A549 (cell line): ENCODE results near the gene PRMT3. TPM values are rescaled to one million over a fixed set of nuclear protein-coding genes. Genes with fewer than 3 reads are reported as not detected.
A peak's percentile ranks its signal among the peaks of the same experiment; 100 is the strongest.
"Not testable (repeated sequence)": the region's sequence is repeated elsewhere in the genome, so short reads cannot be mapped to it uniquely, and the experiment has no call there.

Experiments used
- ATAC-seq, 2 experiments: fragments of 200-7000 bp in 1 of 2; fragments of >200 bp in 1 of 2; cut with Nextera tagmentation in 1 of 2; cut with Tn5 transposase in 1 of 2; 3 replicates each; pipeline versions ENCODE4 v1.8.0 to v1.9.1; 2018 to 2020; ENCODE audit warnings: mild to moderate bottlenecking in 1 of 2, moderate library complexity in 1 of 2
- CTCF ChIA-PET: fragments of 300-600 bp; sonication (Branson Sonifier 250); formaldehyde crosslinking; extraction: SDS; loops from one replicate; lab custom pipeline; 2021; ENCODE audit warnings: antibody characterized with exemption, inconsistent platforms; lab: Yijun Ruan, JAX
- POLR2A ChIA-PET: fragments of 350-600 bp; formaldehyde crosslinking; extraction: SDS; loops from one replicate; lab custom pipeline; 2021; ENCODE audit warnings: antibody characterized with exemption, inconsistent platforms; lab: Yijun Ruan, JAX
- DNase-seq, 2 experiments: peaks; one replicate each; pipeline versions ENCODE4 v3.0.0 to v3.0.0-alpha.2; 2011 to 2016; ENCODE audit warnings: low read depth in 1 of 2, low spot score in 1 of 2
- FAIRE-seq: peaks from 2 replicates; lab custom pipeline; 2011; peaks lifted over from hg19 to GRCh38; lab: Jason Lieb, UNC
- H3K27ac ChIP-seq, 2 experiments: fragments of >200 bp; sonication (Bioruptor Twin); formaldehyde crosslinking; 3 replicates each; pipeline ENCODE4 v1.5.1; 2016 to 2017
- H3K4me1 ChIP-seq: fragments of >200 bp; sonication (Bioruptor Twin); formaldehyde crosslinking; 3 replicates; pipeline ENCODE4 v1.6.1; 2016
- H3K4me2 ChIP-seq: fragments of >200 bp; sonication (Bioruptor Twin); formaldehyde crosslinking; 3 replicates; pipeline ENCODE4 v1.6.1; 2016
- H3K4me3 ChIP-seq: fragments of >200 bp; sonication (Bioruptor Twin); formaldehyde crosslinking; 3 replicates; pipeline ENCODE4 v1.5.1; 2016
- H3K9me3 ChIP-seq: fragments of >200 bp; sonication (Bioruptor Twin); formaldehyde crosslinking; 3 replicates; pipeline ENCODE4 v1.6.1; 2016
- BCL3 ChIP-seq: fragments of >200 bp; sonication (Bioruptor Twin); formaldehyde crosslinking; IDR thresholded peaks from 3 replicates; pipeline ENCODE4 v1.6.1; 2016
- BHLHE40 ChIP-seq: IDR thresholded peaks from 2 replicates; pipeline ENCODE4 v1.6.1; 2012; ENCODE audit warnings: low read depth, low read length, inconsistent platforms
- CEBPB ChIP-seq, 2 experiments: fragments of >200 bp in 1 of 2; sonication (Bioruptor Twin) in 1 of 2; formaldehyde crosslinking in 1 of 2; IDR thresholded peaks; 2 replicates each; pipeline ENCODE4 v1.6.1; 2012 to 2016
- E2F6 ChIP-seq: IDR thresholded peaks from 2 replicates; pipeline ENCODE4 v1.6.1; 2012; ENCODE audit warnings: low read depth, borderline replicate concordance
- GATA3 ChIP-seq: IDR thresholded peaks from 2 replicates; pipeline ENCODE4 v1.6.1; 2012; ENCODE audit warnings: borderline replicate concordance
- HOXB5 ChIP-seq: fragments of 250-450 bp; sonication (Bioruptor Pico); IDR thresholded peaks from 2 replicates; pipeline ENCODE4 v1.5.0; 2020; ENCODE audit warnings: mild to moderate bottlenecking, moderate library complexity
- NFE2L2 ChIP-seq: fragments of 150-350 bp; conservative IDR thresholded peaks from 2 replicates; pipeline ENCODE4 v1.6.1; 2014; ENCODE audit warnings: low read length
- NPAS2 ChIP-seq: fragments of 250-450 bp; sonication (Bioruptor Pico); IDR thresholded peaks from 2 replicates; pipeline ENCODE4 v1.8.0; 2022; ENCODE audit warnings: mild to moderate bottlenecking, moderate library complexity, borderline replicate concordance
- PHF8 ChIP-seq: fragments of 200-600 bp; sonication (generic); IDR thresholded peaks from 2 replicates; pipeline ENCODE4 v1.6.1; 2016; ENCODE audit warnings: low read depth, mild to moderate bottlenecking, antibody characterized with exemption, moderate library complexity, borderline replicate concordance
- POLR2AphosphoS2 ChIP-seq: conservative IDR thresholded peaks from 2 replicates; pipeline ENCODE4 v1.6.1; 2012; ENCODE audit warnings: low read length, improper control_type of control experiment, inconsistent platforms
- RAD21 ChIP-seq, 2 experiments: fragments of >200 bp in 1 of 2; sonication (Bioruptor Twin) in 1 of 2; formaldehyde crosslinking in 1 of 2; IDR thresholded peaks in 1 of 2; conservative IDR thresholded peaks in 1 of 2; 2 replicates in 1 of 2; 3 replicates in 1 of 2; pipeline ENCODE4 v1.6.1; 2012 to 2018; ENCODE audit warnings: inconsistent platforms in 1 of 2
- RFX5 ChIP-seq: fragments of 450-650 bp; IDR thresholded peaks from 2 replicates; pipeline ENCODE4 v1.7.1; 2014; ENCODE audit warnings: antibody characterized with exemption, mild to moderate bottlenecking, moderate library complexity
- SREBF2 ChIP-seq: fragments of 450-650 bp; IDR thresholded peaks from 2 replicates; pipeline ENCODE4 v1.6.1; 2014; ENCODE audit warnings: mild to moderate bottlenecking, moderate library complexity
- USF2 ChIP-seq: fragments of 450-650 bp; IDR thresholded peaks from 2 replicates; pipeline ENCODE4 v1.6.1; 2014; ENCODE audit warnings: antibody characterized with exemption
- WGBS: methylation state at CpG from one replicate; pipeline ENCODE4 v1.1.6; 2017; ENCODE audit errors: missing lambda C conversion rate; 5-methylcytosine and 5-hydroxymethylcytosine counted together
- polyA plus RNA-seq, 4 experiments: library from polyadenylated mRNA; depleted of rRNA in 3 of 4; stranded (reverse); fragments of >200 nt; fragmentation: RNase III in 1 of 4; extraction: RNeasy Plus Mini Kit Qiagen cat#74134 plus additional on column Dnase treatment in 1 of 4; gene quantifications; 2 replicates in 3 of 4; 3 replicates in 1 of 4; pipeline ENCODE4 v1.2.3, GENCODE V29; 2011 to 2017

The PRMT3 gene
- polyA plus RNA-seq, 2 of the 4 experiments (the other 2 are of a cell fraction), result 34.6 to 53.9 TPM

- ATAC-seq, result 0 out of 6 replicates have a peak, but pooled peaks of 1 of the 2 experiments have one; percentile 15
- 44% methylated on average over 6 of the region's 8 CpGs for WGBS
- POLR2A ChIA-PET, result no interaction called here
- no peak overlapping the region for H3K4me2 ChIP-seq
- no peak overlapping the region for H3K4me3 ChIP-seq
- H3K4me1 ChIP-seq, result no peaks in the 10 kb centered on the region
- TF ChIP-seq SREBF2 (no peak), USF2 (no peak), POLR2AphosphoS2 (no peak), PHF8 (no peak), NPAS2 (CRISPR knock-in tag) (no peak)
- H3K9me3 ChIP-seq, result no peaks in the 10 kb centered on the region
- no peak overlapping the region for H3K27ac ChIP-seq
- no peak for FAIRE-seq
- CTCF ChIA-PET, result no interaction called here
- no peak for DNase-seq
Observed at GRCh38 chr11:20544603-20545237, 157.2 kb downstream of the PRMT3 start.

GRCh38 chr11:20547411-20547810 is 159.9 kb downstream of the PRMT3 start:
- ATAC-seq, result no peak
- Histone ChIP-seq H3K4me1 (no peaks in the 10 kb centered on the region), H3K9me3 (no peaks in the 10 kb centered on the region), H3K4me2 (no peak overlapping the region), H3K27ac (no peak overlapping the region), H3K4me3 (no peak overlapping the region)
- TF ChIP-seq NFE2L2, result no peak
- no peak for TF ChIP-seq RFX5
- no peak for TF ChIP-seq CEBPB (IDR thresholded peaks at IDR 0.05)
- TF ChIP-seq RAD21 (conservative IDR thresholded peaks at IDR 0.05 in 1 of 2, IDR thresholded peaks at IDR 0.05 in 1 of 2), result no peak
- 80% methylated on average over 2 of the region's 2 CpGs for WGBS
- no peak for FAIRE-seq
- DNase-seq, result no peak
- ChIA-PET POLR2A (no interaction called here), CTCF (no interaction called here)

GRCh38 chr11:20551096-20551495 is 163.6 kb downstream of the PRMT3 start:
- no peak overlapping the region for H3K4me3 ChIP-seq
- ATAC-seq (no peak), DNase-seq (no peak), FAIRE-seq (no peak)
- no peak overlapping the region for H3K4me2 ChIP-seq
- TF ChIP-seq E2F6, result no peak
- TF ChIP-seq BHLHE40, result no peak
- no peak for TF ChIP-seq HOXB5 (CRISPR knock-in tag)
- TF ChIP-seq BCL3, result no peak
- H3K27ac ChIP-seq, result no peak overlapping the region
- ChIA-PET POLR2A (no interaction called here), CTCF (interaction anchor here (0.9 kb wide), 1 partner anchor 10 kb away, joined by 3 read pairs; no protein-coding TSS in a partner anchor)
- WGBS, result 30% methylated on average over 2 of the region's 2 CpGs
- peaks cover 6% of the 10 kb centered on the region; the same call in 2 of the 3 replicates for H3K9me3 ChIP-seq
- no peaks in the 10 kb centered on the region for H3K4me1 ChIP-seq

GRCh38 chr11:20555783-20556182 is 168.3 kb downstream of the PRMT3 start:
- ChIA-PET CTCF (no interaction called here), POLR2A (no interaction called here)
- WGBS, result 0% methylated on average over 3 of the region's 3 CpGs
- ATAC-seq (no peak), FAIRE-seq (no peak), DNase-seq (no peak)
- H3K4me2 ChIP-seq, result no peak overlapping the region
- no peak overlapping the region for H3K4me3 ChIP-seq
- H3K9me3 ChIP-seq, result peaks cover 10% of the 10 kb centered on the region; the same call in 2 of the 3 replicates
- no peaks in the 10 kb centered on the region for H3K4me1 ChIP-seq
- no peak for TF ChIP-seq GATA3
- H3K27ac ChIP-seq, result no peak overlapping the region

GRCh38 chr11:20556396-20556795 is 168.9 kb downstream of the PRMT3 start:
- CTCF ChIA-PET, FAIRE-seq, H3K4me3 ChIP-seq: not testable (repeated sequence)

More at GRCh38 chr11:20556396-20556795, 168.9 kb downstream of the PRMT3 start:
- DNase-seq, POLR2A ChIA-PET, H3K4me1 ChIP-seq, H3K9me3 ChIP-seq, H3K27ac ChIP-seq, H3K4me2 ChIP-seq, ATAC-seq: not testable (repeated sequence)
